Esophagus squamous epithelium (tissue), 5 donors: ENCODE results near the gene CSNK1E. TPM values are rescaled to one million over a fixed set of nuclear protein-coding genes. Genes with fewer than 3 reads are reported as not detected.
A peak's percentile ranks its signal among the peaks of the same experiment; 100 is the strongest.

Source experiments
- DNase-seq: peaks from one replicate; lab custom pipeline; 2025; lab: John Stamatoyannopoulos, UW
- H3K27ac ChIP-seq, 4 donors: fragments of 200-600 bp; sonication (generic); one replicate each; pipeline ENCODE4 v1.5.1; 2016 to 2019; ENCODE audit warnings: mild to moderate bottlenecking in 1 of 4
- H3K27me3 ChIP-seq, 4 donors: fragments of 200-600 bp; sonication (generic); 1 replicate in 3 of 4; 2 replicates in 1 of 4; pipeline versions ENCODE4 v1.5.1 to v1.6.0; 2017 to 2021; ENCODE audit warnings: antibody characterized with exemption in 1 of 4
- H3K36me3 ChIP-seq, 3 donors: fragments of 200-600 bp; sonication (generic); one replicate each; pipeline ENCODE4 v1.5.1; 2016 to 2019
- H3K4me1 ChIP-seq, 3 donors: fragments of 200-600 bp; sonication (generic); one replicate each; pipeline ENCODE4 v1.5.1; 2017 to 2019
- H3K4me3 ChIP-seq, 4 donors: fragments of 200-600 bp; sonication (generic); 1 replicate in 3 of 4; 2 replicates in 1 of 4; pipeline ENCODE4 v1.5.1; 2016 to 2019; ENCODE audit warnings: mild to moderate bottlenecking in 2 of 4, moderate library complexity in 1 of 4
- H3K9me3 ChIP-seq, 3 donors: fragments of 200-600 bp; sonication (generic); one replicate each; pipeline ENCODE4 v1.5.1; 2016 to 2019
- CTCF ChIP-seq, 6 experiments: fragments of 450-650 bp in 4 of 6; fragments of 200-600 bp in 2 of 6; sonication (generic) in 2 of 6; IDR thresholded peaks; one replicate each; pipeline ENCODE4 v1.5.1; 2016 to 2019; ENCODE audit warnings: antibody characterized with exemption in 6 of 6, mild to moderate bottlenecking in 4 of 6, moderate library complexity in 4 of 6
- POLR2A ChIP-seq, 4 donors: fragments of 450-650 bp; IDR thresholded peaks; one replicate each; pipeline ENCODE4 v1.6.1; 2017; ENCODE audit warnings: antibody characterized with exemption in 4 of 4, mild to moderate bottlenecking in 4 of 4, moderate library complexity in 3 of 4
- WGBS, 2 donors: methylation state at CpG; one replicate each; pipeline ENCODE4 v1.1.5; 2018; 5-methylcytosine and 5-hydroxymethylcytosine counted together
- intact Hi-C: fragments of 100-400 bp; cut with DNase I; formaldehyde crosslinking; loops from one replicate; pipeline ENCODE4 v1.15.0; 2022
- total RNA-seq, 4 donors: library from RNA; depleted of rRNA; stranded (reverse); fragments of >200 nt; gene quantifications; one replicate each; pipeline ENCODE4 v1.1.0, GENCODE V29; 2016
- donor health status: DM: yes; HTN: yes; CAD: no.

Gene CSNK1E
- total RNA-seq, 4 donors from 2014 or later = 40.8 to 94.4 (median 55.9) TPM

GRCh38 chr22:38258895-38259294 is 58.3 kb downstream of the CSNK1E start:
- intact Hi-C loops = no loop called here
- DNase-seq = no peak
- Histone ChIP-seq H3K4me3 (no peak overlapping the region), H3K4me1 (peaks cover 6 to 70% (median 47%) of the 10 kb centered on the region in 3 donors), H3K27me3 (no peaks in the 10 kb centered on the region), H3K27ac (peak overlapping the region in 3 of 4 donors; percentile 74 to 82 (median 79)), H3K36me3 (peaks cover 0 to 12% (median 0%) of the 10 kb centered on the region in 3 donors), H3K9me3 (no peaks in the 10 kb centered on the region)
- TF ChIP-seq CTCF (IDR thresholded peaks at IDR 0.05) = no peak
- TF ChIP-seq POLR2A (IDR thresholded peaks at IDR 0.05) = no peak
- 68 to 76% methylated on average over 8 of the region's 8 CpGs for WGBS, 2 donors

GRCh38 chr22:38257650-38258250 is 59.5 kb downstream of the CSNK1E start:
- Histone ChIP-seq H3K9me3 (no peaks in the 10 kb centered on the region), H3K36me3 (peaks cover 0 to 2% (median 0%) of the 10 kb centered on the region in 3 donors), H3K27ac (peak overlapping the region; percentile 40 to 82 (median 77)), H3K27me3 (no peaks in the 10 kb centered on the region), H3K4me1 (peaks cover 6 to 67% (median 46%) of the 10 kb centered on the region in 3 donors), H3K4me3 (peak overlapping the region in 3 of 4 donors; percentile 2 to 29 (median 5))
- DNase-seq = no peak
- 66 to 86% methylated on average over 2 to 4 of the region's 4 CpGs for WGBS, 2 donors
- no peak for TF ChIP-seq POLR2A (IDR thresholded peaks at IDR 0.05)
- no peak for TF ChIP-seq CTCF (IDR thresholded peaks at IDR 0.05)
- intact Hi-C loops = no loop called here

- H3K4me1 ChIP-seq = peaks cover 6 to 65% (median 43%) of the 10 kb centered on the region in 3 donors
- no peak for DNase-seq
- H3K36me3 ChIP-seq = no peaks in the 10 kb centered on the region
- H3K27ac ChIP-seq = peak overlapping the region; percentile 40 to 82 (median 77)
- H3K9me3 ChIP-seq = no peaks in the 10 kb centered on the region
- 48 to 59% methylated on average over 14 of the region's 14 CpGs for WGBS, 2 donors
- intact Hi-C loops = no loop called here
- peak overlapping the region in 3 of 4 donors; percentile 2 to 29 (median 5) for H3K4me3 ChIP-seq
- H3K27me3 ChIP-seq = no peaks in the 10 kb centered on the region
- no peak for TF ChIP-seq CTCF (IDR thresholded peaks at IDR 0.05)
- no peak for TF ChIP-seq POLR2A (IDR thresholded peaks at IDR 0.05)
These were observed 60.1 kb downstream of the CSNK1E start for GRCh38 chr22:38257181-38257580.

GRCh38 chr22:38255697-38256096 is 61.5 kb downstream of the CSNK1E start:
- H3K4me1 ChIP-seq = peaks cover 4 to 63% (median 30%) of the 10 kb centered on the region in 3 donors
- peaks cover 0 to 3% (median 0%) of the 10 kb centered on the region in 3 donors for H3K36me3 ChIP-seq
- H3K27me3 ChIP-seq = no peaks in the 10 kb centered on the region
- 92 to 93% methylated on average over 2 of the region's 2 CpGs for WGBS, 2 donors
- intact Hi-C loops = no loop called here
- no peak overlapping the region for H3K4me3 ChIP-seq
- TF ChIP-seq CTCF (IDR thresholded peaks at IDR 0.05) (no peak), POLR2A (IDR thresholded peaks at IDR 0.05) (no peak)
- DNase-seq = no peak
- no peak overlapping the region for H3K27ac ChIP-seq
- H3K9me3 ChIP-seq = no peaks in the 10 kb centered on the region

GRCh38 chr22:38251341-38251692 is 65.9 kb downstream of the CSNK1E start:
- H3K27ac ChIP-seq = no peak overlapping the region
- intact Hi-C loops = no loop called here
- H3K4me3 ChIP-seq = no peak overlapping the region
- TF ChIP-seq CTCF (IDR thresholded peaks at IDR 0.05) = no peak
- TF ChIP-seq POLR2A (IDR thresholded peaks at IDR 0.05) = no peak
- H3K36me3 ChIP-seq = peaks cover 2 to 28% (median 5%) of the 10 kb centered on the region in 3 donors
- H3K9me3 ChIP-seq = peaks cover 0 to 6% (median 0%) of the 10 kb centered on the region in 3 donors
- WGBS, 2 donors = 57 to 88% methylated on average over 3 to 6 of the region's 7 CpGs
- no peaks in the 10 kb centered on the region for H3K27me3 ChIP-seq
- DNase-seq = no peak
- peaks cover 0 to 51% (median 15%) of the 10 kb centered on the region in 3 donors for H3K4me1 ChIP-seq
